ENCODE results near the gene SLC6A15.

The SLC6A15 gene

GRCh38 chr12:84842406-84843013 lies 70.1 kb downstream of the SLC6A15 start:
- H3K27ac ChIP-seq (ENCODE audit: insufficient read depth, low read length, poor library complexity, severe bottlenecking) = no peak overlapping the region
- H3K4me1 ChIP-seq (ENCODE audit: control insufficient read depth, insufficient read depth, low read length, poor library complexity, severe bottlenecking) = no peaks in the 10 kb centered on the region
- no peak overlapping the region for H3K4me3 ChIP-seq (ENCODE audit: insufficient read depth, low read depth, low read length, poor library complexity, severe bottlenecking)
- no peaks in the 10 kb centered on the region for H3K36me3 ChIP-seq (ENCODE audit: control insufficient read depth, insufficient read depth, low read length)
- no peaks in the 10 kb centered on the region for H3K9me3 ChIP-seq (ENCODE audit: control insufficient read depth, low read length)
- DNase-seq = no peak
- no peaks in the 10 kb centered on the region for H3K27me3 ChIP-seq (replicated peaks; ENCODE audit: control insufficient read depth, insufficient read depth, low read length, poor library complexity, severe bottlenecking)

- no peak overlapping the region for H3K27ac ChIP-seq (ENCODE audit: insufficient read depth, low read length, poor library complexity, severe bottlenecking)
- no peaks in the 10 kb centered on the region for H3K27me3 ChIP-seq (replicated peaks; ENCODE audit: control insufficient read depth, insufficient read depth, low read length, poor library complexity, severe bottlenecking)
- no peaks in the 10 kb centered on the region for H3K4me1 ChIP-seq (ENCODE audit: control insufficient read depth, insufficient read depth, low read length, poor library complexity, severe bottlenecking)
- no peaks in the 10 kb centered on the region for H3K36me3 ChIP-seq (ENCODE audit: control insufficient read depth, insufficient read depth, low read length)
- no peak overlapping the region for H3K4me3 ChIP-seq (ENCODE audit: insufficient read depth, low read depth, low read length, poor library complexity, severe bottlenecking)
- no peaks in the 10 kb centered on the region for H3K9me3 ChIP-seq (ENCODE audit: control insufficient read depth, low read length)
- DNase-seq = no peak
Observed at GRCh38 chr12:84841591-84841990, 71.0 kb downstream of the SLC6A15 start.

GRCh38 chr12:84840356-84840755 lies 72.2 kb downstream of the SLC6A15 start:
- no peaks in the 10 kb centered on the region for H3K4me1 ChIP-seq (ENCODE audit: control insufficient read depth, insufficient read depth, low read length, poor library complexity, severe bottlenecking)
- H3K36me3 ChIP-seq (ENCODE audit: control insufficient read depth, insufficient read depth, low read length) = no peaks in the 10 kb centered on the region
- H3K9me3 ChIP-seq (ENCODE audit: control insufficient read depth, low read length) = no peaks in the 10 kb centered on the region
- no peaks in the 10 kb centered on the region for H3K27me3 ChIP-seq (replicated peaks; ENCODE audit: control insufficient read depth, insufficient read depth, low read length, poor library complexity, severe bottlenecking)
- H3K27ac ChIP-seq (ENCODE audit: insufficient read depth, low read length, poor library complexity, severe bottlenecking) = no peak overlapping the region
- no peak for DNase-seq
- H3K4me3 ChIP-seq (ENCODE audit: insufficient read depth, low read depth, low read length, poor library complexity, severe bottlenecking) = no peak overlapping the region

- no peak overlapping the region for H3K27ac ChIP-seq (ENCODE audit: insufficient read depth, low read length, poor library complexity, severe bottlenecking)
- no peak overlapping the region for H3K4me3 ChIP-seq (ENCODE audit: insufficient read depth, low read depth, low read length, poor library complexity, severe bottlenecking)
- no peaks in the 10 kb centered on the region for H3K27me3 ChIP-seq (replicated peaks; ENCODE audit: control insufficient read depth, insufficient read depth, low read length, poor library complexity, severe bottlenecking)
- no peaks in the 10 kb centered on the region for H3K9me3 ChIP-seq (ENCODE audit: control insufficient read depth, low read length)
- H3K4me1 ChIP-seq (ENCODE audit: control insufficient read depth, insufficient read depth, low read length, poor library complexity, severe bottlenecking) = no peaks in the 10 kb centered on the region
- H3K36me3 ChIP-seq (ENCODE audit: control insufficient read depth, insufficient read depth, low read length) = no peaks in the 10 kb centered on the region
- DNase-seq = no peak
Observed at GRCh38 chr12:84826925-84827324, 85.7 kb downstream of the SLC6A15 start.

- no peak overlapping the region for H3K27ac ChIP-seq (ENCODE audit: insufficient read depth, low read length, poor library complexity, severe bottlenecking)
- no peaks in the 10 kb centered on the region for H3K27me3 ChIP-seq (replicated peaks; ENCODE audit: control insufficient read depth, insufficient read depth, low read length, poor library complexity, severe bottlenecking)
- H3K4me3 ChIP-seq (ENCODE audit: insufficient read depth, low read depth, low read length, poor library complexity, severe bottlenecking) = no peak overlapping the region
- H3K4me1 ChIP-seq (ENCODE audit: control insufficient read depth, insufficient read depth, low read length, poor library complexity, severe bottlenecking) = no peaks in the 10 kb centered on the region
- DNase-seq = no peak
- no peaks in the 10 kb centered on the region for H3K36me3 ChIP-seq (ENCODE audit: control insufficient read depth, insufficient read depth, low read length)
- no peaks in the 10 kb centered on the region for H3K9me3 ChIP-seq (ENCODE audit: control insufficient read depth, low read length)
Observed at GRCh38 chr12:84825149-84825548, 87.5 kb downstream of the SLC6A15 start.

GRCh38 chr12:84822525-84822924 lies 90.1 kb downstream of the SLC6A15 start:
- Histone ChIP-seq H3K36me3 (ENCODE audit: control insufficient read depth, insufficient read depth, low read length) (no peaks in the 10 kb centered on the region), H3K4me1 (ENCODE audit: control insufficient read depth, insufficient read depth, low read length, poor library complexity, severe bottlenecking) (no peaks in the 10 kb centered on the region), H3K9me3 (ENCODE audit: control insufficient read depth, low read length) (no peaks in the 10 kb centered on the region), H3K27me3 (replicated peaks; ENCODE audit: control insufficient read depth, insufficient read depth, low read length, poor library complexity, severe bottlenecking) (no peaks in the 10 kb centered on the region), H3K4me3 (ENCODE audit: insufficient read depth, low read depth, low read length, poor library complexity, severe bottlenecking) (no peak overlapping the region), H3K27ac (ENCODE audit: insufficient read depth, low read length, poor library complexity, severe bottlenecking) (no peak overlapping the region)
- DNase-seq = no peak

GRCh38 chr12:84816916-84817695 lies 95.5 kb downstream of the SLC6A15 start:
- Histone ChIP-seq H3K4me3 (ENCODE audit: insufficient read depth, low read depth, low read length, poor library complexity, severe bottlenecking) (no peak overlapping the region), H3K27me3 (replicated peaks; ENCODE audit: control insufficient read depth, insufficient read depth, low read length, poor library complexity, severe bottlenecking) (no peaks in the 10 kb centered on the region), H3K4me1 (ENCODE audit: control insufficient read depth, insufficient read depth, low read length, poor library complexity, severe bottlenecking) (no peaks in the 10 kb centered on the region), H3K27ac (ENCODE audit: insufficient read depth, low read length, poor library complexity, severe bottlenecking) (no peak overlapping the region), H3K9me3 (ENCODE audit: control insufficient read depth, low read length) (no peaks in the 10 kb centered on the region), H3K36me3 (ENCODE audit: control insufficient read depth, insufficient read depth, low read length) (no peaks in the 10 kb centered on the region)
- no peak for DNase-seq

- Histone ChIP-seq H3K9me3 (ENCODE audit: control insufficient read depth, low read length) (no peaks in the 10 kb centered on the region), H3K4me3 (ENCODE audit: insufficient read depth, low read depth, low read length, poor library complexity, severe bottlenecking) (no peak overlapping the region), H3K4me1 (ENCODE audit: control insufficient read depth, insufficient read depth, low read length, poor library complexity, severe bottlenecking) (no peaks in the 10 kb centered on the region), H3K27ac (ENCODE audit: insufficient read depth, low read length, poor library complexity, severe bottlenecking) (no peak overlapping the region), H3K27me3 (replicated peaks; ENCODE audit: control insufficient read depth, insufficient read depth, low read length, poor library complexity, severe bottlenecking) (no peaks in the 10 kb centered on the region), H3K36me3 (ENCODE audit: control insufficient read depth, insufficient read depth, low read length) (no peaks in the 10 kb centered on the region)
- no peak for DNase-seq
Observed at GRCh38 chr12:84814664-84815245, 97.8 kb downstream of the SLC6A15 start.

- H3K27me3 ChIP-seq (replicated peaks; ENCODE audit: control insufficient read depth, insufficient read depth, low read length, poor library complexity, severe bottlenecking) = no peaks in the 10 kb centered on the region
- H3K4me1 ChIP-seq (ENCODE audit: control insufficient read depth, insufficient read depth, low read length, poor library complexity, severe bottlenecking) = no peaks in the 10 kb centered on the region
- no peaks in the 10 kb centered on the region for H3K9me3 ChIP-seq (ENCODE audit: control insufficient read depth, low read length)
- H3K27ac ChIP-seq (ENCODE audit: insufficient read depth, low read length, poor library complexity, severe bottlenecking) = no peak overlapping the region
- no peak overlapping the region for H3K4me3 ChIP-seq (ENCODE audit: insufficient read depth, low read depth, low read length, poor library complexity, severe bottlenecking)
- no peak for DNase-seq
- no peaks in the 10 kb centered on the region for H3K36me3 ChIP-seq (ENCODE audit: control insufficient read depth, insufficient read depth, low read length)
Observed at GRCh38 chr12:84813780-84814663, 98.6 kb downstream of the SLC6A15 start.

All from effector memory CD4-positive, alpha-beta T cell (primary cell).